ENCODE data around the gene PRND.

Gene PRND

GRCh38 chr20:4764805-4765204, 43.1 kb downstream of the PRND start:
- peaks cover 4% of the 10 kb centered on the region for H3K9me3 Mint-ChIP-seq
- no peak overlapping the region for H3K27ac Mint-ChIP-seq
- H3K4me1 Mint-ChIP-seq, result no peaks in the 10 kb centered on the region
- no peak for TF ChIP-seq CTCF (IDR thresholded peaks at IDR 0.05)
- H3K4me3 Mint-ChIP-seq, result no peak overlapping the region
- peaks cover 57% of the 10 kb centered on the region for H3K27me3 Mint-ChIP-seq (ENCODE audit: low read depth, poor library complexity)
- no peak for DNase-seq
- no peaks in the 10 kb centered on the region for H3K36me3 Mint-ChIP-seq (ENCODE audit: low read depth)

DNA sequence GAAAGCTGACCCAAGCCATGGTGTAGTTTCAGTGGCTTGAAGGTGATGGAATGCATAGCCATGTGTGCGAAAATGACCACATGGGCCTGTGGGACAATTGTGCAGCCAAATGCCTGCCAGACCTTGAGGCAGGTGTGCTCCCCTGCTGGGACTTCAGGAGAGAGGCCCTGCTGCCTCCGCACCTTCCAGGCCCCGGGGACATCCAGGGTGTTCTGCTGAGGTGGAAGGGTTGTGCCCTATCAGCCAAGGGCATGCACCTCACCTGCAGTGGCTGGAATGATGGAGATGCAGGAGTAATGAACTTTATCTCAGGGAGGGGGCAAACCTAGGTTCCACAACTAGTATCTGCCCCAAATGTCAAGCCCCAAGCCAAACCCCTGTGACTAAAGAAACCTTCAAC, 44.0 kb downstream of the PRND start:
- Mint-ChIP-seq H3K36me3 (ENCODE audit: low read depth) (no peaks in the 10 kb centered on the region), H3K9me3 (peaks cover 9% of the 10 kb centered on the region), H3K27ac (no peak overlapping the region), H3K4me1 (no peaks in the 10 kb centered on the region), H3K4me3 (no peak overlapping the region), H3K27me3 (ENCODE audit: low read depth, poor library complexity) (peaks cover 56% of the 10 kb centered on the region)
- DNase-seq, result no peak
- no peak for TF ChIP-seq CTCF (IDR thresholded peaks at IDR 0.05)

DNA sequence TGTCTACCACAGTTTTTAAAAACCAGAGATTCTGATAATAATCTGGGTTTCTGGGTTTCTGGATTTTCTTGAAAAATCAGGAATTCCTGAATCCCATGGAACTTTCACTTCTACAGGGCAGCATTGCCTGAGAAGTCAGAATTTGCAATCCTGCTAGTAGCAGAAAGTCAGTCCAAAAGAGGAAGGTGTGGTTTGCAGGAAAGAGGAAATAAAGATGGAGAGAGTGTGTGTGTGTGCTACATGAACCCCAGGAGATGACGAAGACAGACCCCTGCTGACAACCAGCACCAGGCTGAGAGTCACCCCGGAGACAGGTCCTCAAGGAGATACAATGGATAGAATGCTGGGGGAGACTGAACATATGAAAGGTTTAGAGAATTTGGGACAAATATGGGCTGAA, 44.9 kb downstream of the PRND start:
- Mint-ChIP-seq H3K4me3 (no peak overlapping the region), H3K27ac (no peak overlapping the region), H3K27me3 (ENCODE audit: low read depth, poor library complexity) (peaks cover 46% of the 10 kb centered on the region), H3K4me1 (no peaks in the 10 kb centered on the region), H3K9me3 (peaks cover 19% of the 10 kb centered on the region), H3K36me3 (ENCODE audit: low read depth) (no peaks in the 10 kb centered on the region)
- no peak for DNase-seq
- TF ChIP-seq CTCF (IDR thresholded peaks at IDR 0.05), result no peak

DNA sequence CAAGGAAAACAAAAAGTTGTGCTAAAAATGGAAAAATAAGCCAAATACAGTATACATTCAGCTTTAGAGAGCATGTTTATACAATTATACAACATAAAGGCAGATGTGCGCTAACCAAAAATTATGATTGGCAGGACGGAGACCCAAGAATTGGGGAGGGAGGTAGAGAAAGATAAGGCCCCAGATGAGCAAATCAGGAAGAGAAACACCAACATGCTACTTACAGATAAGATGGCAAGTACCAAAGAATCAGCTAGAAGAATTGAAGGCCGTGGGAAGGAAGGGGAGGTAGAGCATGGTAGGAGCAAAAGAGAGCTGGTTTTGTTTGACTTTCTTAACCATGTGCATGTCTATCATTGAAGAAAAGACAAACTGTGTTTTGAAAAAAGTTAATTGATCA, 45.4 kb downstream of the PRND start:
- TF ChIP-seq CTCF (IDR thresholded peaks at IDR 0.05), result no peak
- Mint-ChIP-seq H3K27ac (no peak overlapping the region), H3K9me3 (peaks cover 23% of the 10 kb centered on the region), H3K27me3 (ENCODE audit: low read depth, poor library complexity) (peaks cover 42% of the 10 kb centered on the region), H3K4me1 (no peaks in the 10 kb centered on the region), H3K36me3 (ENCODE audit: low read depth) (no peaks in the 10 kb centered on the region), H3K4me3 (no peak overlapping the region)
- no peak for DNase-seq

DNA sequence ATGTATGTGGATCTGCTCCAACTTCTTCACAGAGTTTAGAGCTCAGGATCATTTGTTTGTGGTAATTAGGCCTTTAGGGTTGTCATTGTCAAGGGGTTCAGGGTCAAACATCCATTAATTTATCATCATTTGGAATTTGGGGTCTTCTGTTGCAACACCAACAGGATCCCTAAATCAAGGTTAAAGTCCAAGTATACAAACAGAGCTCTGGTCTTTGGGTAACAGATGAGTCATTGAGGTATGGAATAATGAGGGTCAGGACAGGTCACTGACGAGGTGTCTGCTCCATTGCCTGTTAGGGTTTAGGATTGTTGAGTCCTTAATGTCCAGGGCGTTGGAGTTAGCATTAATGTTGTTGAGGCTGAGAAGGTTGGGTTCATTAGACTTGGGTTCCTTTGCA, 47.6 kb downstream of the PRND start:
- Mint-ChIP-seq H3K27me3 (ENCODE audit: low read depth, poor library complexity) (peaks cover 27% of the 10 kb centered on the region), H3K4me1 (no peaks in the 10 kb centered on the region), H3K4me3 (no peak overlapping the region), H3K36me3 (ENCODE audit: low read depth) (no peaks in the 10 kb centered on the region), H3K27ac (no peak overlapping the region), H3K9me3 (peaks cover 36% of the 10 kb centered on the region)
- no peak for DNase-seq
- no peak for TF ChIP-seq CTCF (IDR thresholded peaks at IDR 0.05)

GRCh38 chr20:4770026-4770425, 48.3 kb downstream of the PRND start:
- Mint-ChIP-seq H3K4me3 (no peak overlapping the region), H3K4me1 (no peaks in the 10 kb centered on the region), H3K27me3 (ENCODE audit: low read depth, poor library complexity) (peaks cover 21% of the 10 kb centered on the region), H3K9me3 (peaks cover 40% of the 10 kb centered on the region), H3K36me3 (ENCODE audit: low read depth) (no peaks in the 10 kb centered on the region), H3K27ac (no peak overlapping the region)
- no peak for DNase-seq
- no peak for TF ChIP-seq CTCF (IDR thresholded peaks at IDR 0.05)
